HG03558 (cell line): ENCODE results near the gene CSMD2.

Experiments
- ATAC-seq: cut with Tn5 transposase; IDR thresholded peaks from one replicate; pipeline ENCODE4 v1.9.1; 2021; ENCODE audit warnings: moderate number of reproducible peaks; ENCODE audit not compliant: unreplicated experiment; ENCODE audit errors: extremely low read depth

The CSMD2 gene

GRCh38 chr1:34162852-34163766, 1.9 kb downstream of the CSMD2 start:
- ATAC-seq: no peak

- ATAC-seq: no peak
These were observed 8.3 kb downstream of the CSMD2 start for GRCh38 chr1:34156739-34157138.

GRCh38 chr1:34155860-34156259, 9.2 kb downstream of the CSMD2 start:
- ATAC-seq: no peak

- ATAC-seq: no peak
These were observed 11.8 kb downstream of the CSMD2 start for GRCh38 chr1:34153246-34153645.

GRCh38 chr1:34149501-34149900, 15.5 kb downstream of the CSMD2 start:
- no peak for ATAC-seq

- no peak for ATAC-seq
These were observed 17.7 kb downstream of the CSMD2 start for GRCh38 chr1:34147301-34147700.

GRCh38 chr1:34144766-34145165, 20.3 kb downstream of the CSMD2 start:
- no peak for ATAC-seq

GRCh38 chr1:34143975-34144374, 21.1 kb downstream of the CSMD2 start:
- no peak for ATAC-seq

GRCh38 chr1:34140011-34140676, 24.9 kb downstream of the CSMD2 start:
- no peak for ATAC-seq

GRCh38 chr1:34137411-34137810, 27.6 kb downstream of the CSMD2 start:
- ATAC-seq: no peak

GRCh38 chr1:34132161-34132420, 32.9 kb downstream of the CSMD2 start:
- ATAC-seq: no peak

GRCh38 chr1:34131396-34132160, 33.5 kb downstream of the CSMD2 start:
- no peak for ATAC-seq

- ATAC-seq: no peak
These were observed 34.7 kb downstream of the CSMD2 start for GRCh38 chr1:34130306-34130705.

GRCh38 chr1:34129630-34130029, 35.4 kb downstream of the CSMD2 start:
- ATAC-seq: no peak

GRCh38 chr1:34128186-34128889, 36.7 kb downstream of the CSMD2 start:
- no peak for ATAC-seq

- no peak for ATAC-seq
These were observed 37.7 kb downstream of the CSMD2 start for GRCh38 chr1:34127006-34128000.

GRCh38 chr1:34126486-34126885, 38.5 kb downstream of the CSMD2 start:
- no peak for ATAC-seq

- ATAC-seq: no peak
These were observed 39.2 kb downstream of the CSMD2 start for GRCh38 chr1:34125721-34126380.
